GM12878 (cell line): ENCODE data around the gene BLOC1S4.

Experiments used
- JUNB ChIP-seq: IDR thresholded peaks from 2 replicates; pipeline ENCODE4 v1.6.1; 2016; ENCODE audit warnings: antibody characterized with exemption, mild to moderate bottlenecking
- RELA ChIP-seq: fragments of 450-650 bp; IDR thresholded peaks from 2 replicates; pipeline ENCODE4 v1.8.0; 2014; ENCODE audit warnings: borderline replicate concordance; ENCODE audit not compliant: partially characterized antibody
- ZNF24 ChIP-seq: fragments of 450-650 bp; IDR thresholded peaks from 2 replicates; pipeline ENCODE4 v1.6.1; 2017; ENCODE audit warnings: antibody characterized with exemption, mild to moderate bottlenecking
- TF ChIP-seq, protein P1 (sequence below), 3 experiments: IDR thresholded peaks in 2 of 3; conservative IDR thresholded peaks in 1 of 3; 2 replicates each; pipeline ENCODE4 v1.5.1; 2011; ENCODE audit warnings: low read depth in 3 of 3, low read length in 3 of 3, mild to moderate bottlenecking in 3 of 3, control low read depth in 2 of 3, moderate library complexity in 2 of 3, inconsistent platforms in 1 of 3, mixed read lengths in 1 of 3; ENCODE audit not compliant: control insufficient read depth in 2 of 3, insufficient read depth in 1 of 3; ENCODE audit errors: extremely low read depth in 1 of 3
- TF ChIP-seq, protein P2 (sequence below): fragments of 450-650 bp; formaldehyde crosslinking; IDR thresholded peaks from 2 replicates; pipeline ENCODE4 v1.5.0; 2022; ENCODE audit warnings: mild to moderate bottlenecking, missing genetic modification characterization
- TF ChIP-seq, protein P3 (sequence below): fragments of 450-650 bp; IDR thresholded peaks from 2 replicates; pipeline ENCODE4 v1.6.1; 2016; ENCODE audit warnings: mild to moderate bottlenecking

DNA sequence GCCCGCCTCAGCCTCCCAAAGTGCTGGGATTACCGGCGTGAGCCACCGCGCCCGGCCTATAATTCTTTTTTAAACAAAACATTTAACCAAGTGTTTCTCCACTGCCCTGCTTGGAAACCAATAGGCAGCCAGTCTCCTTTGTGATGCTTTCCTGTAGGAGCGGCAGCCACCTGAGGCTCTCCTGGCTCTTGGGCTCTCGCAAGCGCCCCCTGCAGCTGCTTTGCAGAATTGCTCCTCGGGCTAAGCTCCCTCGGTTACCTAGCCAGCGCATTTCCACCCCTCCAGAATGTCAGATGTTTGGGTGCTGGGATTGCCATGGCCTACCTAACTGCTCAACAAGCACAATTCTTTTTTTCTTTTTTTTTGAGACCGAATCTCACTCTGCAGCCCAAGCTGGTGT, 14.6 kb upstream of the BLOC1S4 start:
- TF ChIP-seq ZNF24 (no peak), RELA (no peak), JUNB (no peak)
- TF ChIP-seq, protein P1, sequence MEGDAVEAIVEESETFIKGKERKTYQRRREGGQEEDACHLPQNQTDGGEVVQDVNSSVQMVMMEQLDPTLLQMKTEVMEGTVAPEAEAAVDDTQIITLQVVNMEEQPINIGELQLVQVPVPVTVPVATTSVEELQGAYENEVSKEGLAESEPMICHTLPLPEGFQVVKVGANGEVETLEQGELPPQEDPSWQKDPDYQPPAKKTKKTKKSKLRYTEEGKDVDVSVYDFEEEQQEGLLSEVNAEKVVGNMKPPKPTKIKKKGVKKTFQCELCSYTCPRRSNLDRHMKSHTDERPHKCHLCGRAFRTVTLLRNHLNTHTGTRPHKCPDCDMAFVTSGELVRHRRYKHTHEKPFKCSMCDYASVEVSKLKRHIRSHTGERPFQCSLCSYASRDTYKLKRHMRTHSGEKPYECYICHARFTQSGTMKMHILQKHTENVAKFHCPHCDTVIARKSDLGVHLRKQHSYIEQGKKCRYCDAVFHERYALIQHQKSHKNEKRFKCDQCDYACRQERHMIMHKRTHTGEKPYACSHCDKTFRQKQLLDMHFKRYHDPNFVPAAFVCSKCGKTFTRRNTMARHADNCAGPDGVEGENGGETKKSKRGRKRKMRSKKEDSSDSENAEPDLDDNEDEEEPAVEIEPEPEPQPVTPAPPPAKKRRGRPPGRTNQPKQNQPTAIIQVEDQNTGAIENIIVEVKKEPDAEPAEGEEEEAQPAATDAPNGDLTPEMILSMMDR (IDR thresholded peaks at IDR 0.05 in 2 of 3, conservative IDR thresholded peaks at IDR 0.05 in 1 of 3; ENCODE audit: control insufficient read depth in 2 of 3, extremely low read depth in 1 of 3, insufficient read depth in 1 of 3, low read depth in 3 of 3, low read length in 3 of 3), result peak in 2 of 3 experiments; percentile 35 to 40; a peak in 5 of 6 replicates
- TF ChIP-seq, protein P2, sequence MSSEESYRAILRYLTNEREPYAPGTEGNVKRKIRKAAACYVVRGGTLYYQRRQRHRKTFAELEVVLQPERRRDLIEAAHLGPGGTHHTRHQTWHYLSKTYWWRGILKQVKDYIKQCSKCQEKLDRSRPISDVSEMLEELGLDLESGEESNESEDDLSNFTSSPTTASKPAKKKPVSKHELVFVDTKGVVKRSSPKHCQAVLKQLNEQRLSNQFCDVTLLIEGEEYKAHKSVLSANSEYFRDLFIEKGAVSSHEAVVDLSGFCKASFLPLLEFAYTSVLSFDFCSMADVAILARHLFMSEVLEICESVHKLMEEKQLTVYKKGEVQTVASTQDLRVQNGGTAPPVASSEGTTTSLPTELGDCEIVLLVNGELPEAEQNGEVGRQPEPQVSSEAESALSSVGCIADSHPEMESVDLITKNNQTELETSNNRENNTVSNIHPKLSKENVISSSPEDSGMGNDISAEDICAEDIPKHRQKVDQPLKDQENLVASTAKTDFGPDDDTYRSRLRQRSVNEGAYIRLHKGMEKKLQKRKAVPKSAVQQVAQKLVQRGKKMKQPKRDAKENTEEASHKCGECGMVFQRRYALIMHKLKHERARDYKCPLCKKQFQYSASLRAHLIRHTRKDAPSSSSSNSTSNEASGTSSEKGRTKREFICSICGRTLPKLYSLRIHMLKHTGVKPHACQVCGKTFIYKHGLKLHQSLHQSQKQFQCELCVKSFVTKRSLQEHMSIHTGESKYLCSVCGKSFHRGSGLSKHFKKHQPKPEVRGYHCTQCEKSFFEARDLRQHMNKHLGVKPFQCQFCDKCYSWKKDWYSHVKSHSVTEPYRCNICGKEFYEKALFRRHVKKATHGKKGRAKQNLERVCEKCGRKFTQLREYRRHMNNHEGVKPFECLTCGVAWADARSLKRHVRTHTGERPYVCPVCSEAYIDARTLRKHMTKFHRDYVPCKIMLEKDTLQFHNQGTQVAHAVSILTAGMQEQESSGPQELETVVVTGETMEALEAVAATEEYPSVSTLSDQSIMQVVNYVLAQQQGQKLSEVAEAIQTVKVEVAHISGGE (CRISPR knock-in tag), result no peak
- TF ChIP-seq, protein P3, sequence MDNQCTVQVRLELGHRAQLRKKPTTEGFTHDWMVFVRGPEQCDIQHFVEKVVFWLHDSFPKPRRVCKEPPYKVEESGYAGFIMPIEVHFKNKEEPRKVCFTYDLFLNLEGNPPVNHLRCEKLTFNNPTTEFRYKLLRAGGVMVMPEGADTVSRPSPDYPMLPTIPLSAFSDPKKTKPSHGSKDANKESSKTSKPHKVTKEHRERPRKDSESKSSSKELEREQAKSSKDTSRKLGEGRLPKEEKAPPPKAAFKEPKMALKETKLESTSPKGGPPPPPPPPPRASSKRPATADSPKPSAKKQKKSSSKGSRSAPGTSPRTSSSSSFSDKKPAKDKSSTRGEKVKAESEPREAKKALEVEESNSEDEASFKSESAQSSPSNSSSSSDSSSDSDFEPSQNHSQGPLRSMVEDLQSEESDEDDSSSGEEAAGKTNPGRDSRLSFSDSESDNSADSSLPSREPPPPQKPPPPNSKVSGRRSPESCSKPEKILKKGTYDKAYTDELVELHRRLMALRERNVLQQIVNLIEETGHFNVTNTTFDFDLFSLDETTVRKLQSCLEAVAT, result no peak
